CD4-positive, alpha-beta memory T cell (primary cell): ENCODE data around the gene VAT1L. TPM values are rescaled to one million over a fixed set of nuclear protein-coding genes. Genes with fewer than 3 reads are reported as not detected.

ENCODE experiments used
- CTCF ChIA-PET: fragments of 350-600 bp; sonication (Branson Sonifier 250); formaldehyde crosslinking; loops from one replicate; lab custom pipeline; 2021; ENCODE audit warnings: inconsistent platforms; ENCODE audit not compliant: partially characterized antibody; lab: Charles Lee
- POLR2A ChIA-PET: fragments of 350-600 bp; sonication (Branson Sonifier 250); formaldehyde crosslinking; loops from one replicate; lab custom pipeline; 2021; ENCODE audit not compliant: partially characterized antibody; lab: Charles Lee
- DNase-seq, 5 donors: peaks; one replicate each; pipeline versions ENCODE4 v3.0.0 to v3.0.0-alpha.2; 2020 to 2022; ENCODE audit warnings: mixed read lengths in 1 of 5
- H3K27ac ChIP-seq: one replicate; pipeline ENCODE4 v1.7.0; 2013; ENCODE audit warnings: low read depth, low read length
- H3K27me3 ChIP-seq: 2 replicates; pipeline ENCODE4 v1.7.0; 2013; ENCODE audit warnings: mild to moderate bottlenecking, low read length, moderate library complexity; ENCODE audit not compliant: insufficient read depth
- H3K36me3 ChIP-seq: 2 replicates; pipeline ENCODE4 v1.7.0; 2013; ENCODE audit warnings: mild to moderate bottlenecking, low read length, moderate library complexity; ENCODE audit not compliant: insufficient read depth
- H3K4me1 ChIP-seq: 2 replicates; pipeline ENCODE4 v1.7.0; 2013; ENCODE audit warnings: mild to moderate bottlenecking, low read length, moderate library complexity; ENCODE audit not compliant: insufficient read depth
- H3K4me3 ChIP-seq, 2 donors: one replicate each; pipeline ENCODE4 v1.7.0; 2013; ENCODE audit warnings: low read length in 2 of 2, mild to moderate bottlenecking in 1 of 2
- H3K9me3 ChIP-seq, 2 donors: one replicate each; pipeline ENCODE4 v1.7.0; 2013; ENCODE audit warnings: low read length in 2 of 2, control low read depth in 1 of 2; ENCODE audit not compliant: control insufficient read depth in 1 of 2
- H3K27ac Mint-ChIP-seq, 7 donors: one replicate each; pipeline ENCODE4 v1.8.0; 2020 to 2021; ENCODE audit warnings: mixed read lengths in 7 of 7, mild to moderate bottlenecking in 6 of 7, inconsistent platforms in 3 of 7, moderate library complexity in 3 of 7
- H3K27me3 Mint-ChIP-seq, 2 donors: one replicate each; pipeline ENCODE4 v1.8.0; 2020 to 2021; ENCODE audit warnings: mixed read lengths in 2 of 2
- H3K36me3 Mint-ChIP-seq, 2 donors: one replicate each; pipeline ENCODE4 v1.8.0; 2020 to 2021; ENCODE audit warnings: mixed read lengths in 2 of 2, inconsistent platforms in 1 of 2, mild to moderate bottlenecking in 1 of 2
- H3K4me1 Mint-ChIP-seq, 4 donors: one replicate each; pipeline ENCODE4 v1.8.0; 2020 to 2021; ENCODE audit warnings: mixed read lengths in 4 of 4, mild to moderate bottlenecking in 1 of 4
- H3K4me3 Mint-ChIP-seq, 8 donors: one replicate each; pipeline ENCODE4 v1.8.0; 2020 to 2021; ENCODE audit warnings: mixed read lengths in 8 of 8, mild to moderate bottlenecking in 7 of 8, moderate library complexity in 6 of 8, inconsistent platforms in 3 of 8
- H3K9me3 Mint-ChIP-seq, 8 donors: one replicate each; pipeline ENCODE4 v1.8.0; 2020 to 2021; ENCODE audit warnings: mixed read lengths in 8 of 8, mild to moderate bottlenecking in 5 of 8, inconsistent platforms in 3 of 8, moderate library complexity in 1 of 8
- intact Hi-C: fragments of 100-400 bp; cut with micrococcal nuclease; formaldehyde crosslinking; loops from one replicate; pipeline ENCODE4 v1.15.1; 2023
- polyA plus RNA-seq, 2 donors: library from polyadenylated mRNA; unstranded; fragments of 300-500 nt; fragmentation: Illumina TruSeq; gene quantifications; one replicate each; pipeline ENCODE4 v1.2.3, GENCODE V29; 2021
- total RNA-seq, 2 experiments: library from RNA; stranded (reverse); gene quantifications; one replicate each; pipeline ENCODE4 v1.2.3, GENCODE V29; 2021

The VAT1L gene
- total and polyA plus RNA-seq, 4 experiments from 2014 or later = not detected

- peaks cover 0 to 2% of the 10 kb centered on the region in 2 donors for H3K27me3 Mint-ChIP-seq
- no peaks in the 10 kb centered on the region for H3K9me3 Mint-ChIP-seq
- Histone ChIP-seq H3K4me3 (no peak overlapping the region), H3K36me3 (no peaks in the 10 kb centered on the region), H3K4me1 (no peaks in the 10 kb centered on the region), H3K27ac (no peak overlapping the region), H3K27me3 (no peaks in the 10 kb centered on the region), H3K9me3 (no peaks in the 10 kb centered on the region)
- no peak overlapping the region for H3K4me3 Mint-ChIP-seq
- no peak overlapping the region for H3K27ac Mint-ChIP-seq
- DNase-seq = no peak
- H3K36me3 Mint-ChIP-seq = no peaks in the 10 kb centered on the region
- ChIA-PET POLR2A (no interaction called here), CTCF (no interaction called here)
- intact Hi-C loops = no loop called here
- H3K4me1 Mint-ChIP-seq = peaks cover 0 to 11% (median 7%) of the 10 kb centered on the region in 4 donors
Measured at GRCh38 chr16:77869997-77870813, 81.8 kb downstream of the VAT1L start.

GRCh38 chr16:77871932-77872331 lies 83.6 kb downstream of the VAT1L start:
- POLR2A ChIA-PET = no interaction called here
- Mint-ChIP-seq H3K27ac (no peak overlapping the region), H3K4me1 (peaks cover 0 to 11% (median 5%) of the 10 kb centered on the region in 4 donors), H3K9me3 (no peaks in the 10 kb centered on the region), H3K4me3 (no peak overlapping the region), H3K27me3 (peaks cover 0 to 2% of the 10 kb centered on the region in 2 donors), H3K36me3 (no peaks in the 10 kb centered on the region)
- Histone ChIP-seq H3K27me3 (no peaks in the 10 kb centered on the region), H3K4me3 (no peak overlapping the region), H3K36me3 (no peaks in the 10 kb centered on the region), H3K27ac (no peak overlapping the region), H3K9me3 (no peaks in the 10 kb centered on the region), H3K4me1 (no peaks in the 10 kb centered on the region)
- CTCF ChIA-PET = no interaction called here
- intact Hi-C loops = no loop called here
- DNase-seq = no peak

- Histone ChIP-seq H3K4me3 (no peak overlapping the region), H3K27ac (no peak overlapping the region), H3K27me3 (no peaks in the 10 kb centered on the region), H3K4me1 (no peaks in the 10 kb centered on the region), H3K36me3 (no peaks in the 10 kb centered on the region), H3K9me3 (no peaks in the 10 kb centered on the region)
- Mint-ChIP-seq H3K36me3 (no peaks in the 10 kb centered on the region), H3K27ac (no peak overlapping the region), H3K27me3 (peaks cover 0 to 2% of the 10 kb centered on the region in 2 donors), H3K4me1 (peaks cover 0 to 9% (median 5%) of the 10 kb centered on the region in 4 donors), H3K9me3 (no peaks in the 10 kb centered on the region), H3K4me3 (no peak overlapping the region)
- ChIA-PET POLR2A (no interaction called here), CTCF (no interaction called here)
- intact Hi-C loops = no loop called here
- no peak for DNase-seq
Measured at GRCh38 chr16:77873066-77873465, 84.7 kb downstream of the VAT1L start.

- H3K4me3 ChIP-seq = no peak overlapping the region
- H3K27ac Mint-ChIP-seq = no peak overlapping the region
- H3K4me1 Mint-ChIP-seq = no peaks in the 10 kb centered on the region
- no peaks in the 10 kb centered on the region for H3K9me3 Mint-ChIP-seq
- CTCF ChIA-PET = no interaction called here
- H3K36me3 ChIP-seq = no peaks in the 10 kb centered on the region
- H3K27me3 Mint-ChIP-seq = peaks cover 0 to 2% of the 10 kb centered on the region in 2 donors
- POLR2A ChIA-PET = no interaction called here
- no peak overlapping the region for H3K4me3 Mint-ChIP-seq
- H3K27me3 ChIP-seq = no peaks in the 10 kb centered on the region
- no peaks in the 10 kb centered on the region for H3K9me3 ChIP-seq
- H3K36me3 Mint-ChIP-seq = no peaks in the 10 kb centered on the region
- no peaks in the 10 kb centered on the region for H3K4me1 ChIP-seq
- DNase-seq = no peak
- intact Hi-C loops = no loop called here
- H3K27ac ChIP-seq = no peak overlapping the region
Measured at GRCh38 chr16:77874347-77874746, 86.0 kb downstream of the VAT1L start.

- no peaks in the 10 kb centered on the region for H3K27me3 ChIP-seq
- H3K27ac Mint-ChIP-seq = no peak overlapping the region
- intact Hi-C loops = no loop called here
- no peaks in the 10 kb centered on the region for H3K36me3 ChIP-seq
- H3K27me3 Mint-ChIP-seq = peaks cover 2 to 5% of the 10 kb centered on the region in 2 donors
- H3K4me3 Mint-ChIP-seq = no peak overlapping the region
- ChIA-PET POLR2A (no interaction called here), CTCF (no interaction called here)
- H3K9me3 Mint-ChIP-seq = no peaks in the 10 kb centered on the region
- no peaks in the 10 kb centered on the region for H3K4me1 ChIP-seq
- no peaks in the 10 kb centered on the region for H3K36me3 Mint-ChIP-seq
- no peaks in the 10 kb centered on the region for H3K9me3 ChIP-seq
- H3K4me1 Mint-ChIP-seq = no peaks in the 10 kb centered on the region
- H3K27ac ChIP-seq = no peak overlapping the region
- no peak for DNase-seq
- H3K4me3 ChIP-seq = no peak overlapping the region
Measured at GRCh38 chr16:77876776-77877175, 88.4 kb downstream of the VAT1L start.

GRCh38 chr16:77877712-77878347 lies 89.5 kb downstream of the VAT1L start:
- H3K4me1 ChIP-seq = no peaks in the 10 kb centered on the region
- no peaks in the 10 kb centered on the region for H3K9me3 ChIP-seq
- intact Hi-C loops = no loop called here
- no peaks in the 10 kb centered on the region for H3K9me3 Mint-ChIP-seq
- peaks cover 2 to 5% of the 10 kb centered on the region in 2 donors for H3K27me3 Mint-ChIP-seq
- DNase-seq = no peak
- H3K36me3 ChIP-seq = no peaks in the 10 kb centered on the region
- CTCF ChIA-PET = no interaction called here
- H3K27me3 ChIP-seq = no peaks in the 10 kb centered on the region
- no peak overlapping the region for H3K4me3 ChIP-seq
- H3K27ac Mint-ChIP-seq = no peak overlapping the region
- POLR2A ChIA-PET = no interaction called here
- no peaks in the 10 kb centered on the region for H3K36me3 Mint-ChIP-seq
- H3K27ac ChIP-seq = no peak overlapping the region
- no peak overlapping the region for H3K4me3 Mint-ChIP-seq
- no peaks in the 10 kb centered on the region for H3K4me1 Mint-ChIP-seq

- intact Hi-C loops = no loop called here
- Mint-ChIP-seq H3K4me1 (no peaks in the 10 kb centered on the region), H3K27ac (no peak overlapping the region)
Measured at GRCh38 chr16:77881355-77882030, 93.1 kb downstream of the VAT1L start.

More at GRCh38 chr16:77881355-77882030, 93.1 kb downstream of the VAT1L start:
- H3K27me3 ChIP-seq = no peaks in the 10 kb centered on the region
- no peak overlapping the region for H3K4me3 ChIP-seq
- no peaks in the 10 kb centered on the region for H3K36me3 Mint-ChIP-seq
- no peaks in the 10 kb centered on the region for H3K9me3 ChIP-seq
- peaks cover 2 to 11% of the 10 kb centered on the region in 2 donors for H3K27me3 Mint-ChIP-seq
- no peak for DNase-seq
- no peak overlapping the region for H3K27ac ChIP-seq
- no peaks in the 10 kb centered on the region for H3K4me1 ChIP-seq
- no peaks in the 10 kb centered on the region for H3K36me3 ChIP-seq
- H3K9me3 Mint-ChIP-seq = no peaks in the 10 kb centered on the region
- H3K4me3 Mint-ChIP-seq = no peak overlapping the region
- POLR2A ChIA-PET = no interaction called here
- CTCF ChIA-PET = interaction anchor here (1.0 kb wide), 1 partner anchor 13 kb away, joined by 3 read pairs; no protein-coding TSS in a partner anchor
